Activated CD4-positive, alpha-beta T cell treated with anti-CD3 and anti-CD28 coated beads, Interleukin-2, amount 50 U/mL, for 24 hours (primary cell): ENCODE data around the gene PRTG.
"Not testable (repeated sequence)": the region's sequence is repeated elsewhere in the genome, so short reads cannot be mapped to it uniquely, and the experiment has no call there.

Source experiments
- DNase-seq, 2 donors: peaks; one replicate each; pipeline ENCODE4 v3.0.0-alpha.2; 2020; ENCODE audit warnings: low read depth in 1 of 2, low spot score in 1 of 2

PRTG gene

GRCh38 chr15:55742927-55743728, at the start of gene PRTG:
TSS of gene PRTG (minus strand) at chr15:55743152. CDS start at chr15:55742931, 221 bp downstream.
- DNase-seq: no peak

GRCh38 chr15:55791551-55792400, 48.8 kb upstream of the PRTG start:
- DNase-seq: no peak

- peak; percentile 21 to 37 for DNase-seq
These were observed 46.2 kb upstream of the PRTG start for GRCh38 chr15:55789066-55789660.

GRCh38 chr15:55786341-55786740, 43.4 kb upstream of the PRTG start:
- DNase-seq: no peak

- not testable (repeated sequence) for DNase-seq
These were observed 42.6 kb upstream of the PRTG start for GRCh38 chr15:55785593-55785992.

- no peak for DNase-seq
These were observed 41.3 kb upstream of the PRTG start for GRCh38 chr15:55784286-55784685.

GRCh38 chr15:55782901-55783300, 39.9 kb upstream of the PRTG start:
- no peak for DNase-seq

- no peak for DNase-seq
These were observed 37.3 kb upstream of the PRTG start for GRCh38 chr15:55780292-55780691.

GRCh38 chr15:55778932-55779331, 36.0 kb upstream of the PRTG start:
- DNase-seq: no peak

GRCh38 chr15:55775316-55775715, 32.4 kb upstream of the PRTG start:
- DNase-seq: no peak

- DNase-seq: peak; percentile 0 to 7
These were observed 31.4 kb upstream of the PRTG start for GRCh38 chr15:55774113-55774970.

GRCh38 chr15:55770806-55771205, 27.9 kb upstream of the PRTG start:
- no peak for DNase-seq

- DNase-seq: no peak
These were observed 27.3 kb upstream of the PRTG start for GRCh38 chr15:55770261-55770660.

GRCh38 chr15:55768670-55769185, 25.8 kb upstream of the PRTG start:
- no peak for DNase-seq

- no peak for DNase-seq
These were observed 23.7 kb upstream of the PRTG start for GRCh38 chr15:55766676-55767075.

- DNase-seq: no peak
These were observed 21.4 kb upstream of the PRTG start for GRCh38 chr15:55764398-55764797.

- no peak for DNase-seq
These were observed 15.6 kb upstream of the PRTG start for GRCh38 chr15:55758580-55758986.

GRCh38 chr15:55753433-55753832, 10.5 kb upstream of the PRTG start:
- not testable (repeated sequence) for DNase-seq

- DNase-seq: no peak
These were observed 7.8 kb upstream of the PRTG start for GRCh38 chr15:55750706-55751105.
